Peyer's patch (tissue), 4 donors: Measurements from ENCODE around the gene MARS1.

Experiments
- POLR2A ChIP-seq, 2 donors: fragments of 450-650 bp; IDR thresholded peaks; one replicate each; pipeline ENCODE4 v1.5.1; 2017; ENCODE audit warnings: antibody characterized with exemption in 2 of 2, mild to moderate bottlenecking in 2 of 2, moderate library complexity in 2 of 2
- TF ChIP-seq, protein P1 (sequence below), 6 experiments: fragments of 450-650 bp in 4 of 6; fragments of 200-600 bp in 2 of 6; sonication (generic) in 1 of 6; IDR thresholded peaks; one replicate each; pipeline ENCODE4 v1.5.1; 2017 to 2019; ENCODE audit warnings: antibody characterized with exemption in 6 of 6, mild to moderate bottlenecking in 3 of 6, moderate library complexity in 1 of 6

DNA sequence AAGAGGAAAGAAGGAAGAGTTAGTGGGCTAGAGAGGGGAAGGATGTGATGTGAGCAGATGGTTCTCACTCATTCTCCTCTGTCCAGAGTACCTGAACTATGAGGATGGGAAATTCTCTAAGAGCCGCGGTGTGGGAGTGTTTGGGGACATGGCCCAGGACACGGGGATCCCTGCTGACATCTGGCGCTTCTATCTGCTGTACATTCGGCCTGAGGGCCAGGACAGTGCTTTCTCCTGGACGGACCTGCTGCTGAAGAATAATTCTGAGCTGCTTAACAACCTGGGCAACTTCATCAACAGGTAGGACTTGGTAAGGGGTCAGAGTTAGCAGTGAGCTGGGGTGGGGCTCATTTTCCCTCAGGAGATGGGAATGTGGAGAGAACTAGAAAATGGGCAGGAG is 24.8 kb downstream of the MARS1 start:
- no peak for TF ChIP-seq POLR2A (IDR thresholded peaks at IDR 0.05)
- TF ChIP-seq, protein P1, sequence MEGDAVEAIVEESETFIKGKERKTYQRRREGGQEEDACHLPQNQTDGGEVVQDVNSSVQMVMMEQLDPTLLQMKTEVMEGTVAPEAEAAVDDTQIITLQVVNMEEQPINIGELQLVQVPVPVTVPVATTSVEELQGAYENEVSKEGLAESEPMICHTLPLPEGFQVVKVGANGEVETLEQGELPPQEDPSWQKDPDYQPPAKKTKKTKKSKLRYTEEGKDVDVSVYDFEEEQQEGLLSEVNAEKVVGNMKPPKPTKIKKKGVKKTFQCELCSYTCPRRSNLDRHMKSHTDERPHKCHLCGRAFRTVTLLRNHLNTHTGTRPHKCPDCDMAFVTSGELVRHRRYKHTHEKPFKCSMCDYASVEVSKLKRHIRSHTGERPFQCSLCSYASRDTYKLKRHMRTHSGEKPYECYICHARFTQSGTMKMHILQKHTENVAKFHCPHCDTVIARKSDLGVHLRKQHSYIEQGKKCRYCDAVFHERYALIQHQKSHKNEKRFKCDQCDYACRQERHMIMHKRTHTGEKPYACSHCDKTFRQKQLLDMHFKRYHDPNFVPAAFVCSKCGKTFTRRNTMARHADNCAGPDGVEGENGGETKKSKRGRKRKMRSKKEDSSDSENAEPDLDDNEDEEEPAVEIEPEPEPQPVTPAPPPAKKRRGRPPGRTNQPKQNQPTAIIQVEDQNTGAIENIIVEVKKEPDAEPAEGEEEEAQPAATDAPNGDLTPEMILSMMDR (IDR thresholded peaks at IDR 0.05), result no peak
